GM04504 (cell line): ENCODE data around the gene SETBP1.
"Not testable (repeated sequence)": the region's sequence is repeated elsewhere in the genome, so short reads cannot be mapped to it uniquely, and the experiment has no call there.

Experiments used
- DNase-seq: peaks from one replicate; pipeline ENCODE4 v3.0.0-alpha.2; 2012; ENCODE audit warnings: low read depth

SETBP1 gene

DNA sequence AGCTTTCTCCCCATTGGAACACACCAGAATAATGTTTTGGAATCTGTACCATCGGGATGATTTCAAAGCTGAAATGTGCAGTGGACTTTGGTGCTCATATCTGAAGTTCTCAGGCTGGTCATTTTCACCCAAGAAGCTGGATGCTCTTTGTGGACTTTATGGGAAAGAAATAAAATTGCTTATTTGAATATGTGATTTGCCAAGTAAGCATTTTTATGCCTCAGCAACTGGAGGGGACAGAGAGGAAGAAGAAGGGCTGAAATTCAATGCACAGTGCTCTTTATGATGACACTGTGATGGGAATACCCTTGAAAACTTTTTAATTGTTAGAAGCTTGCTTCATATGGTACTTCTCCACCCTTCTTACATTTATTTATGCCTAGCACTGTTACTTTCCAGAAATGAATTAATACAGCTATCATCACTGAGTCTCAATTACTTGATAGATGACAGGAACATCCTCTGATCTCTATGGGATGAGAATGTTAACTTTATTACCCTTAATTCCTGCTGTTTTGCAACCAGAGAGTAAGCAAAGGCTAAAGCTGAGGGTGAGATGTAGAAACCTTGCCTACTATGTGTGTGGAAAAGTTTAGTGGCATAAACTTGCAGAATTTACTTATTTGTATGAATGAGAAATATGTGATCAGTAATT lies 23.6 kb downstream of the SETBP1 start:
- DNase-seq, result no peak

- DNase-seq, result no peak
Observed at GRCh38 chr18:44705075-44705675, 24.5 kb downstream of the SETBP1 start.

GRCh38 chr18:44708451-44709083 lies 27.9 kb downstream of the SETBP1 start:
- DNase-seq, result no peak

GRCh38 chr18:44709307-44710126 lies 28.8 kb downstream of the SETBP1 start:
- no peak for DNase-seq

- DNase-seq, result no peak
Observed at GRCh38 chr18:44710931-44711330, 30.2 kb downstream of the SETBP1 start.

DNA sequence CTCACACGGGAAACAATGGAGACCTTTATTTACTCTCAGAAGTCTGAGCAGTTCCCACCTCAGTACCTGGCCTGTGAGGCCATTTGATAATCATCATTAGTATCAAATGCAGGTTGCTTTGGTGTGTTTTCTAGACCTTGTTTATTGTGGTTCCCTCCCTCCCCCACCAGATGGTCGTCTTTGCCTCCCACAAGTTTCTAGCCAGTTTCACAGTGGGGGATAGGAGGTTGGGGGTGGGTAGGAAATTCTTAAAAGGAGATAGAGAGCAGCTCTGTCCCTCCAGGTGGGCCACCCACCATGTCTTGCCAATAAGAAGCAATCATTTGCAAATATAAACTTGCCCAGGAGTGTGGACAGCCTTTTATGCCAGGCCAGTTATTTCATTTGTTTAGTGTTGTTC lies 31.3 kb downstream of the SETBP1 start:
- DNase-seq, result no peak

DNA sequence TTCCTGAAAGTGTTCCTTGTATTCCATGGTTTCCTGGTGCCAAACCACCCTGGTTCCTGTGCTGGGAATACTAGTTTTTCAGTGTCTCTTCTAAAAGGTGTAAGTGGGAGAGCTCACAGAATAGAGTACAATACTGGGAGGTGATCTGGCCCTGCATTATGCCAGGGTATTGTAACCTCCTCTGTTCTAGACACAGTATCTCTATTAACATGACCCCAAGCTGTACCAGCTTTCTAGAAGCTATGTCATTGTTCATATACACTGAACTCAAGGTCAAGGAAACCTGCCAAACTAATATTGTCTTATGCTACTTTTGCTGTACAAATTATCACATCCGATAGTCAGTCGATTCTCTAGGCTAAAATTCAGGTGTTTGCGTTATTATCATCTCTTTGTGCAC lies 32.7 kb downstream of the SETBP1 start:
- DNase-seq, result no peak

GRCh38 chr18:44714376-44714775 lies 33.7 kb downstream of the SETBP1 start:
- DNase-seq, result no peak

DNA sequence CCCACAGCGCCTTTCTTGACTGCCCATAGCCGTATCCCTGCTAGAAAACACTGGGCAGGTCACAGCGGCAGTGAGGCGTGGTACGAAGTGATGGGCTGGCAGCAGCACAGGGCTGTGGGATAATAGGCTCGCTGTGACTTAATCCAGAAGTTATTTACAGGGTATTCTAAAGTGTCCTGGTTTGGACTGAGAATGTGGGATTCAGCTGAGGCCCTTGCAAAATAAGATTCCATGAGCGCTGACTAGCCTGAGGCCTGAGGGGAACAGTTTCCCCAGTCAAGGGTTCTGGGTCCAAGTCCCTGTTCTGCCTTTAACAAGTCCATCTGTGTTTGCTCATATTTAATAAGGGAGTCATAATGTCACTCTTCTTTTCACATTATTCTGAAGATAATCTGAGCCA lies 34.6 kb downstream of the SETBP1 start:
- peak; percentile 93 for DNase-seq

DNA sequence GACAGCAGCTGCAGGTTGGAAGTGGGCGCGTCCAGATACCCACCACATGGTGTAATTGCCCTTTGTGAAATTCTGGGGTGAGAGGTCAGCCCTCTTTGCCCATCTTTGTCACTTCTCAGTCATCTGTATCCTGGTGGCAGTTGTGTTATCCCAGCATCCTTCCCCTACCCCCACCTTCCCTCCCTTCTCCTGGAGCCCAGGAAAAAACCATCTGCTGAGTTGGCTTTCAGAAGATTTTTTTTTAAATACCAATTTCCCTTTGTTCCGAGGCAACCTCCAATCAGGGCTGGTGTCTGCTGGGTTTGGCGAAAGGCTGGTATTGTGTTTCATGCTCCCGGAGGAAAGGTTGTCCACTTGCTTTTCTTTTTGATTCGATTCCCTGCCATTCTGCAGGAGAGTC lies 35.2 kb downstream of the SETBP1 start:
- no peak for DNase-seq

DNA sequence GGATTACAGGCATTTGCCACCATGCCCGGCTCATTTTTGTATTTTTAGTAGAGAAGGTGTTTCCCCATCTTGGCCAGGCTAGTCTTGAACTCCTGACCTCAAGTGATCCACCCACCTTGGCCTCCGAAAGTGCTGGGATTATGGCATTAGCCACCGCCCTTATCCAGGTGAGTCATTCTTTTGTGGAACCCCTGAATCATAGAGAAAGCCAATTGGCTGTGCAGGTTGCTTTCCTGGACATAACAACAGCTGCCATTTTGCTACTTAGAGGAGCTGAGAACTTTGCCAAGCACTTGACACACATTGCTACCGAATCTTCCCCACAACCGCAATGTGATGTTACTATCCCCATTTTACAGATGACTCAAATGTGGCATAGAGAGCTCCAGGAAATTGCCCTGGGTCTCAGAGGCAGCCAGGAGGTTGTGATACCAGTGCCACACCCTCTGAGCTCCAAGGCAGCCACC lies 36.0 kb downstream of the SETBP1 start:
- DNase-seq, result no peak

DNA sequence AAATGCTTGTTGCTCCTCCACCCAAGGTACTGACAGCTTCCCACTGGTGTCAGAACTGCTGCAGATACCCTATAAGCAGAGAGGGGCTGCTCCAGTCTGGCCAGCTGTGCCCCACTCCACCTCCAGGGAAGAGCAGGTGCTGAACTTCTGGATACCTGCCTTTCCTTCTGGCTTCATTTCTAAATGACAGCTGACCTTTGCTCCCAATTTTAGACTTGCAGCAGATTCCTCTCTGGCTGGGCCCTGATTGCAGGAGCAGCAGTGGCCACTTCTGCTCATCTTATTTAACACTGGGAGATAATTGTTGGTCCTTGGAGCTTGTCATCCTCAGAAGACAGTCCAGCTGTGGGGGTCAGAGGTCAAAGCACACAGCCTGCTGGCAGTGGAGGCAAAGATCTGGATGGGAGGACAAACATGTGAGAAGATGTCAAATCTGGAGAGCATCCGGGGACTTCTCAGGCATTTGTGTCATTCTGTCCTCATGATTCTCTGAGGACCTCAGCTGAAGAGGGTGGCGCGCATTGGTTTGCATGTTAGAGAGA lies 38.9 kb downstream of the SETBP1 start:
- DNase-seq, result no peak

GRCh38 chr18:44721748-44722147 lies 41.1 kb downstream of the SETBP1 start:
- DNase-seq, result not testable (repeated sequence)

- no peak for DNase-seq
Observed at GRCh38 chr18:44723411-44723810, 42.7 kb downstream of the SETBP1 start.

GRCh38 chr18:44724105-44724778 lies 43.6 kb downstream of the SETBP1 start:
- DNase-seq, result no peak

- peak; percentile 40 for DNase-seq
Observed at GRCh38 chr18:44725300-44726058, 44.8 kb downstream of the SETBP1 start.

DNA sequence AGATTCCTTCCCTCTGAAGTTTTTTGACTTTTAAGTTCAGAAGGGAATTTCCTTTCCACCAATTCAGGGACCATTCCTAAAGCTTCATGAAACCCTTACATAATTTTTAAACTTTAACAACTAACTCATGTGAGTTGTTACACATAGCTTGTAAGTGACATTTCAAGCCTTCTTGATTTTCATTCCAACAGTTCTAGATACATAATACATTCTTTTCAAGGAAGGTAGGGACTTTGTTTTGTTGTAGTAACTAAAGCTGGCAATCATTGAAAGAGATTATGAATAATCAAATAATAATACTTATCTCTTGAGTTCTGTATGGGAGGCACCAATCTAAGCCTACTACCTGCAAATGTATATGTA lies 45.4 kb downstream of the SETBP1 start:
- DNase-seq, result no peak

GRCh38 chr18:44727291-44727690 lies 46.6 kb downstream of the SETBP1 start:
- no peak for DNase-seq

GRCh38 chr18:44729631-44730101 lies 49.0 kb downstream of the SETBP1 start:
- DNase-seq, result peak; percentile 63

DNA sequence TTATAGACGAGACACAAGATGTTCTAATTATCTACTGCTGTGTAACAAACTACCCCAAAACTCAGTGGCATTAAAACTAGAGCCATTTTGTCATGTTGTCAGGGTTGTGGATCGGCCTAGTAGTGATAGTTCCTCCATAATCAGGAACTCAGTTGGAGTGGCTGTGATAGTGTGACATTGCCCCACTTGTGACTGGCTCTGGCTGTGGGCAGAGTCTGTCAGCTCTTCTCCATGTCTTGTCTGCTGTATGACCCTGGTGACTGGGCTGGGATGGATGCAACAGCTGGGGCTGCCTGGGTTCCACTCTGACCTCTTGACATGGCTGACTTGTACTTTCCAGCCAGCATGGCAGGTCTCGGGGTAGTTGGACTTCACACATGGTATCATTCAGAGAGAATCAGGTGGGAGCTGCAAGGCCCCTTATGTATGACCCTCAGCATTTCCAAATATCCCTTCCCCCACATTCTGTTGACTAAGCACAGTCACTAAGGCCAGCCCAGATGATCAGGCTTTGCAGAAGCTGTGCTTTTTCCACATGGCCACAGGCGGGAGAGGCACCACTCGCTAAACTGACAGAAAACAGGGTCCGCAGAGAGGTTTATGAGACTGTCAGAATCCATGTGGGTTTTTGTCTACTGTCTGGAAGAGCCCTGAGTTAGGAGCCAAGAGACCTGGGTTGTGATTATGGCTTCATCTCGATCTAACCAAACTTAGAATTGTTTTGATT lies 50.3 kb downstream of the SETBP1 start:
- DNase-seq, result no peak
